Panc1 (cell line): ENCODE data around the gene POLR1B.

Experiments used
- CTCF ChIP-seq: fragments of 450-650 bp; IDR thresholded peaks from 2 replicates; pipeline ENCODE4 v1.5.1; 2017; ENCODE audit warnings: mild to moderate bottlenecking
- POLR2AphosphoS5 ChIP-seq: IDR thresholded peaks from 2 replicates; pipeline ENCODE4 v1.6.1; 2012; ENCODE audit warnings: mild to moderate bottlenecking, low read depth, low read length, moderate library complexity

- no peak for TF ChIP-seq POLR2AphosphoS5
- no peak for TF ChIP-seq CTCF
These were observed 3.0 kb upstream of the POLR1B start for GRCh38 chr2:112539306-112539705.
